NCI-H146 (cell line): ENCODE measurements around the gene TERB2.
"Not testable (repeated sequence)": the region's sequence is repeated elsewhere in the genome, so short reads cannot be mapped to it uniquely, and the experiment has no call there.

Experiments
- DNase-seq: peaks from one replicate; lab custom pipeline; 2025; lab: John Stamatoyannopoulos, UW

The TERB2 gene

GRCh38 chr15:45003731-45004410 lies 47.4 kb downstream of the TERB2 start:
- not testable (repeated sequence) for DNase-seq

GRCh38 chr15:45004590-45005175 lies 48.2 kb downstream of the TERB2 start:
- not testable (repeated sequence) for DNase-seq

- DNase-seq: no peak
Observed at GRCh38 chr15:45009046-45009445, 52.6 kb downstream of the TERB2 start.

GRCh38 chr15:45015114-45015513 lies 58.6 kb downstream of the TERB2 start:
- DNase-seq: not testable (repeated sequence)

- DNase-seq: not testable (repeated sequence)
Observed at GRCh38 chr15:45020222-45020900, 63.9 kb downstream of the TERB2 start.

- not testable (repeated sequence) for DNase-seq
Observed at GRCh38 chr15:45020901-45021259, 64.4 kb downstream of the TERB2 start.

- DNase-seq: no peak
Observed at GRCh38 chr15:45021348-45021747, 64.9 kb downstream of the TERB2 start.

GRCh38 chr15:45022871-45023658 lies 66.6 kb downstream of the TERB2 start, which contains the start of gene SORD:
SORD (plus strand) TSS chr15:45023195; CDS start chr15:45023284, 89 bp downstream.
- peak; percentile 91 for DNase-seq

GRCh38 chr15:45023659-45024225 lies 67.3 kb downstream of the TERB2 start:
- DNase-seq: no peak

GRCh38 chr15:45024649-45025048 lies 68.2 kb downstream of the TERB2 start:
- not testable (repeated sequence) for DNase-seq

- not testable (repeated sequence) for DNase-seq
Observed at GRCh38 chr15:45025627-45026026, 69.1 kb downstream of the TERB2 start.

- no peak for DNase-seq
Observed at GRCh38 chr15:45026651-45027190, 70.2 kb downstream of the TERB2 start.

GRCh38 chr15:45027220-45027619 lies 70.7 kb downstream of the TERB2 start:
- no peak for DNase-seq
